HG03520 (cell line): ENCODE measurements around the gene SKAP1.

Experiments
- ATAC-seq: cut with Tn5 transposase; IDR thresholded peaks from one replicate; pipeline ENCODE4 v1.9.1; 2021; ENCODE audit warnings: mild to moderate bottlenecking, moderate library complexity; ENCODE audit not compliant: unreplicated experiment

The SKAP1 gene

DNA sequence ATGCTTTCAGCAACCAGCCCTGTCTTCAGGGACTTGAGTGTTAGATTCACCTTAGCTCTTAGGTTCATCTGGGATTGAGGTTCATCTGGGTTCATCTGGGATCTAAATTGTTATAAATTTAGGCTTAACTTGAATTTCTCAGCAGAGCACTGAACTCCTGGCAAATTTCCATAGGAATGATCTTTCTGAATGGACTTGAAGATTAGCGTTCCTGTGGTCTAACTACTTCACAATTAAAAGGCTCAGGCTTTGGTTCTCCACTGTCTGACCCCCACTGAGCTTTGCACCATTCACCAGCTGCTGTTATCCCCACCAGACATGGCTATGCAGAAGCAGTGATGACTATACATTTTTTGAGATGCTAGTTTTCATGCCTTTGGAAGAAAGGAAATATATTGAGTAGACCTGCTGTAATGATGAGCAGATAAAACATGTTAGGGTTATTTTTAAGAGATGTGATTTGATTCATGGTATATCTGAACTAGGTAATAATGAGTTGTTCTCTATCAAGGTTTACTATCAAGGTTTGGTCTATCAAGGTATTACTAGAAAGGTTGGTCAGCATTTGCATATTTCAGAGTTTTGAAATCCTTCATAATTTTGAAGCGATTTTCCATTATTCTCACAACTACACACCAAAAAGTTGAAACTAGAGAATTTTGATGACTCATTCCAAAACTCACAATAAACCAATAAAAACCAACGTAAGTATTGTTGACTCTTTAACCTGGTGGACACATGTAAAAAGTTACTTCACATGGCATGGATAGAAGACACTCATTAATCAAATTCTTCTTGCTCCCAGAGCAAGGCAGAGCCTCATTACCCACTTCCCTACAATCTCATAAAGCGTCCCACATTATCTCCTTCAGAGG lies 250.7 kb downstream of the SKAP1 start:
- no peak for ATAC-seq

DNA sequence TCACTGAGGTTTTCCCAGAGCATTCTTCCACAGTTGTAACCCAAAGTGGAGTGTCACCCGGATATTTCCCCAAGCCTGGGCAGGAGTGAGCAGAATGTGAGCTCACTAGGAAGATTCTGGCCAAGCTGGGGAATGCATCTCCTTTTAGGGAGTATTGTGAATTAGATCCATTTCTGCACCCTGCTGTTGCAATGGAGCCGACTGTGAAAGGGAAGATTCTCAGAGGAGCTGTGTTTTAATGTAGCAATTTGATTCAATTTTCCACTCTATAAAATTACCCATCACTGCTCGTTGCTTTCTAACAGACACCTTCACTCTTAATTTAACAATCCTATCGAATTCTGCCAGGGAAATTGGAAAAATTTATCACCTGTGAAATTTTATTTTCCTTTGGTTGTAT lies 251.7 kb downstream of the SKAP1 start:
- no peak for ATAC-seq

DNA sequence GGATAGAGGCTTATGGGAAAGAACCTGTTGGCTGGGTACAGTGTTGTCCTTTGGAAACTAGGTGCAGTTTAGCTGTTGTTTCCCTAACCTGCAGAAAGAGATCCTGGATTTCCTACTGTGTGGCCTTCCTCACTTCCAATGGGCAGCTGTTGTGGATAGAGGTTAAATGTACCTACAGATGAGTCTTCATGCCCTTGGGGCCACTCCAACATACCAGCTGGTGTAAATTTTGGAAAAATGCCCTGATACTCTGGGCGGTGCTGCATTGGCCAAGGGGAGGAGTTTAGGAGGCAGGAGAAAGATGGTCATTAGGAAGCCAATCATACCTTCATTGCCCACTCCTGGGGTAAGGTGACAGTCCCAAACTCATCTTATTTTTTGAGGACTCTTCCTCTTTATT lies 252.2 kb downstream of the SKAP1 start:
- ATAC-seq: no peak

DNA sequence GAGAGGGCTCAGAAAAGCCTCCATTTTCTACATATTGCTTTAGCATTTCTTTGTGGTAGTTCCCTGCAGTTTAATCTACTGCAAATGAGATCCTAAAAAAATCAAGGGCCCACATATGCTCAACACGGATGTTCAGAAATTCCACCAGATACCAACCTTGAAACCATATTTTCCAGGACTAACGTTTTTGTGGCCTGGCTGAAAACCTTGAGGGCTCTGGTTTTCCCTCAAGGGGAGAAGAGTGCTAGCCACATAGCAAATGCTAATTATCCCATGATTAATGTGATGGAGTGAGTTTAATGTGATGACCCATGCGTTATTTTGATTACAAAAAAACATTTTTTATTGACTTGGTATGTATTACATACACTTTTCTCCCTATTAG lies 253.6 kb downstream of the SKAP1 start:
- ATAC-seq: no peak

- no peak for ATAC-seq
Measured at GRCh38 chr17:48175692-48176470, 254.1 kb downstream of the SKAP1 start.

- no peak for ATAC-seq
Measured at GRCh38 chr17:48174833-48175523, 255.0 kb downstream of the SKAP1 start.

DNA sequence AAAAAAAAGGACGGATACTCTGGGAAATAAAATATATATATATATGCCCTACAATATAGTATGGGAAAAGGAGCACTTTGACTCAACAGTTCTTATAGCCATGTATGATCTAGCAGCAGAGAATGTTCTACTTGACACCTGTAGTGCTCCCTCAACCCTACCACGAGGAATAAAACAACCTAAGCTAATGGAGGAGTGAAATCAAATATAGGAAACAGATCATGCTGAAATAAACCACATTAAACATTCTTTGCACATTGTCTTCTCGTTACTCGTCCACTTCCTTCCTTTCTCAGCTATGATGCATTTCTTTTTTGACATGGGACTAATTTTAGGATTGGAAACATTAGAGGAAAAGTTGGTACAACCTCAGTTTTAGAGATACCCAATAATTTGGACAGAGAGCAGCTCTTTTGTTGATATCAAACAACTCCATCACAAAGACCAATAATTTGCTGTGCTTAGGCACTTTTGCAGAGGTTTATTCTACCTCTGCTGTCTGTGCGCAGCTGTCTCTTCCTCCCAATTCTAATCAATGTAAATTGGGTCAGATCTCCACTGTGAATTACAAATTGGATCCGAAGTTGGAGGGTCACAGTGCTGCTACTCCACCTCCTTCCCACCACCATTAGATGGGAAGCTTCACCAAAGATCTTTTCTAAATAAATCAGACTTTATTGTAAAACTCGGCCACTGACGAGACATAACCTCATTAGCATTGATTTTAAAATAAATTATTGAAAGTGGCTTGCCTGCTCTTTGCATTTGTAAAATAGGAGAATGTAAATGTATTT lies 256.6 kb downstream of the SKAP1 start:
- no peak for ATAC-seq

GRCh38 chr17:48169926-48170325 lies 260.1 kb downstream of the SKAP1 start:
- ATAC-seq: no peak

- no peak for ATAC-seq
Measured at GRCh38 chr17:48163809-48164208, 266.2 kb downstream of the SKAP1 start.

DNA sequence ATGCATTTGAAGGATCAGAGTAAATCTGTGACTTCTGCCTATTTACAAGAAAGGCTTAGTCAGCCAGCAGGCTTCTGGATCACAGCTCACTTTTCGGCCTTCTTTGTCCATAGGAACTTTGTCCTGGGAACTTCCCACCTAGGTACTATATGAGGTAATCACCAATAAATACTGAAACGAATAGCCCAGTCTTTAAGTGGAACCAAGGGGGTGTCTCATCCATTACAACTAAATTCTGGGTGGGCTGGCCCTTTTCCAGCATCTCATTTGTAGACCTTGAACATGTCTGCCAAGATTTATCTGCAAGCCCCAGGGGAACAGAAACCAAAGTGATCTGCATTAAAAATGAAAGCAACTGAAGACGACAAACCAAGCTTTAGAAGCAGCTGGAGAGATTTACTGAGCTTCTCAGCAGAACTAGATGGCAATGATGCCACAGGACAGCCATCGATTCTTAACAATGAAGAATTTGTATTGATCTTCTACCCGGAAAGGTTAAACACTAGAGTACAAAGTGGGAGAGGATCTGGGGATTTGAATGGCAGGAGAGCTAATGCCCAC lies 267.0 kb downstream of the SKAP1 start:
- no peak for ATAC-seq

DNA sequence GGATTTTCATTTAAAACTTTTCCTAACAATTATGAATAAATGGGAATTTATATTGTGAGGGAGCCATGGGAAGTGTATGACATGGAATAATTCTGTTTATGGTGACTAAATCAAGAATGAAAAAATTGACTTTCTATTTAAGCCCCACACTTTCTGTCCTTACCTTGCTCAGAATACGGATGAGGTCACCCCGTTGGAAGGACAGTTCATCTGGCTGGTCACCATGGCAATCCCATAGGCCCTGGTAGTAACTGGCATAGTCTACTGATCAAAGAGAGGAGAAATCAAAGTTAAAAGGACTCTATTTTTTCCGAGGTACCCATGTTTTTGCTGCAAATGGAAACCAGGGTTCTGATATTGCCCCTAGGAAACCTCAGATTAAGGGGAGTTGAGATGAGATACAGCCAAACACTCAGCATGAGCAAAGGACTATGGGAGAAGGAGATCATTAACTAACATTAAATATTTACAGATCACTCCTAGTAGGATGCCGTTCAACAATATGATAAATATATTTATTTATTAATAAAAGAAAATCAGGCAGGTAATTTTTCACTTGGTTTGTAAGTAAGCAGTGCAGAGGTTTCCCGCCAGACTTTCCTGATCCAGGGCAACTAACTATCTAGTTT lies 267.6 kb downstream of the SKAP1 start:
- no peak for ATAC-seq

GRCh38 chr17:48161127-48161905 lies 268.7 kb downstream of the SKAP1 start:
- no peak for ATAC-seq

- ATAC-seq: no peak
Measured at GRCh38 chr17:48160177-48161081, 269.6 kb downstream of the SKAP1 start.

GRCh38 chr17:48159232-48159631 lies 270.8 kb downstream of the SKAP1 start:
- ATAC-seq: no peak

GRCh38 chr17:48155889-48156611 lies 274.0 kb downstream of the SKAP1 start:
- no peak for ATAC-seq

DNA sequence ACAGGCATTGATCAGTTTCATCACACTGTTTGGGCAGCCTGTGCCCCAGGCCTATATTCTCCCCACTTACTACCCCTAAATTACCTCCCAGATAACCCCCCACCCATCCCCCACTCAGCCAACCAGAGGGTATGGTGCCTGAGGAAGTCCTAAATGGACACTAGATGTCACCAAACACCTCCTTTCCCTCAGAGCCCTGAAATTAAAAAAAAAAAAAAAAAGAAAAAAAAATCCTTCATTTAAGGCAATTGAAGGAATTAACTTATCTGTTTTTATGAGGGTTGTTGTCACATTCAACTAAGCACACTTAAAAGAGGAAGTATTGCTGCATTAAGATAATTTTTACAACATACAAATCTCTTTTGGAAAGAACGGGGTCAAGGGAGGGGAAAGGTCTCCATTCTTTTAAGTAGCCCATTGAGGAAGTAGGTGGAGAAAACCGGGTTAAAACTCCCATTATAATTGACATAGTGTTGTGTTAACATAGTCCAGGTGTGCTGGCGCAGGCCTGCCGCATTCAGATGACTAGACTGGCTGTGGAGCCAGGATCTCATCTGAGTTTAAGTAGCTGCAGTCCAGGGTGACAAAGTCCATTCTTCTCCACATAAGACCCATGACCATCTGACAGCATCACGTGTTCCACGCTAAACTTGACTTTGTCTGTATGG lies 276.2 kb downstream of the SKAP1 start:
- no peak for ATAC-seq

DNA sequence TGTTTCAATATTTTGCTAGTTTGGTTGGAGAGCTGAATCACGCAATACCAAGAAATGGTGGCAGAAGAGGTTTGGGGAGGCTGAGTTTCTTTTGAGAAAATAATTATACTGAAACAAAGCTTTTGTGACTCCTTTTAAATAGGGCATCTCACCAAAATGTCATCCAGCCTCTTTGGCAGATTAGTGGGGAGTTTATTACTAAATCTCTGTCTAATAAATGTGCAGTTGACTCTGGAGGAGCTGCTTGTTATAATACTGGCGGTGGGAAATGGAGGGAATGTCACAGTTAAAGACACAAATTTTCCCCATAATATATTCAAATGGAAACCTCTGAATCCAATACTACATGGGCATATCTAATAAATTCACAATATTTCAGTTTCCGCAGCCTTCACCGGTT lies 277.7 kb downstream of the SKAP1 start:
- ATAC-seq: no peak
